ENCODE data around the gene TAC3.

Gene TAC3

DNA sequence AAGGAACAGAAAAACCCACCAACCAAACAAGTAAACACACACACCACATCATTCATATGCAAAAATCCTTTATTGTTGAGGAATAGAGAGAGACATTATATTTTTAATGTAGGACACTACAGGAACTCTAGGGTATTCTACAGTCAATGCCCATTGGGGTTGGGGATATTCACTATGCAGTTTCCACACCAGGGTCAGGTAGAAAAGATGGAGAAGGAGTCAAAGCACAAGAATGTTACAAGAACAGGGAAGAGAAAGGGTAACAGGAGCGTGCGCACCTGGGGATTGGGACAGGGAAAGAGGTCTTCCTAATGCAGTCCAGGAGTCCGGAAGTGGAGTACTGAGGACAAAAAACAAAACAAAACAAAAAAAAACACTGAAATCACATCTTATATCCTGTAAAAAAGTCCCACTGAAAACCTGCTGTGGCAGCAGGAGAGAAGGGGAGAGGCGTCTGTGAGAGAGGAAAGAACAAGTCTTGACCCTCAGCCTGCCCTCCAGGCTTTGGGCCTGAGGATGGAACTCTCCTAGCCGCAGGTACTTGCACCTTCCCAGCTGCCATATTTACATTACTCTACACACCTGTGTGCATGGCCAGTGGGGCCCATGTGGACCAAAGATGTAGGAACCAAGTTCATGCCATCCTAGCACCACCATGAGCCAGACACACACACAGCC is 6.2 kb downstream of the TAC3 start:
- no peak overlapping the region for H3K4me3 ChIP-seq (ENCODE audit: low read depth, low read length)
- TF ChIP-seq, protein P1, sequence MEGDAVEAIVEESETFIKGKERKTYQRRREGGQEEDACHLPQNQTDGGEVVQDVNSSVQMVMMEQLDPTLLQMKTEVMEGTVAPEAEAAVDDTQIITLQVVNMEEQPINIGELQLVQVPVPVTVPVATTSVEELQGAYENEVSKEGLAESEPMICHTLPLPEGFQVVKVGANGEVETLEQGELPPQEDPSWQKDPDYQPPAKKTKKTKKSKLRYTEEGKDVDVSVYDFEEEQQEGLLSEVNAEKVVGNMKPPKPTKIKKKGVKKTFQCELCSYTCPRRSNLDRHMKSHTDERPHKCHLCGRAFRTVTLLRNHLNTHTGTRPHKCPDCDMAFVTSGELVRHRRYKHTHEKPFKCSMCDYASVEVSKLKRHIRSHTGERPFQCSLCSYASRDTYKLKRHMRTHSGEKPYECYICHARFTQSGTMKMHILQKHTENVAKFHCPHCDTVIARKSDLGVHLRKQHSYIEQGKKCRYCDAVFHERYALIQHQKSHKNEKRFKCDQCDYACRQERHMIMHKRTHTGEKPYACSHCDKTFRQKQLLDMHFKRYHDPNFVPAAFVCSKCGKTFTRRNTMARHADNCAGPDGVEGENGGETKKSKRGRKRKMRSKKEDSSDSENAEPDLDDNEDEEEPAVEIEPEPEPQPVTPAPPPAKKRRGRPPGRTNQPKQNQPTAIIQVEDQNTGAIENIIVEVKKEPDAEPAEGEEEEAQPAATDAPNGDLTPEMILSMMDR (IDR thresholded peaks at IDR 0.05; ENCODE audit: borderline replicate concordance, insufficient read depth, low read depth, low read length), result no peak

DNA sequence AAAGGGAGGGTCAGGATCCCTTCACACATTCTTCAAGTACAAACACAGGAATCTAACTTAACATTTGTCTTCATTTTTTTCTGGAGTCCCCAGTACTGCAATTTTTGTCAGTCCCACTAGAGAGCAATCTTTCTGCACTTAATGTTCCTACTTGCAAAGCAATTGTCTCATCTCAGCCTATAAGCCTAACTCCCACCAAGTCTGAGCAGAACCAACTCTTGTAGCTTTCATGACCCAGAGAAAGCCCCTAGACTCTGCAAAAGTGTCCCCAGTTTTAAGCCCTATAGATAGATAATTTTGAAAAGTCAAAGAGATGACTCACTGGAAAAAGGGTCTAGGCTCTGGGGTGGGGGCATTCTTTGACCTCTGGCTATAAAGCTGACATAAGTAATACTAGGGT is 8.2 kb downstream of the TAC3 start:
- TF ChIP-seq, protein P1 (IDR thresholded peaks at IDR 0.05; ENCODE audit: borderline replicate concordance, insufficient read depth, low read depth, low read length), result peak; percentile 62; the same call in 1 of the 2 replicates
- no peak overlapping the region for H3K4me3 ChIP-seq (ENCODE audit: low read depth, low read length)

DNA sequence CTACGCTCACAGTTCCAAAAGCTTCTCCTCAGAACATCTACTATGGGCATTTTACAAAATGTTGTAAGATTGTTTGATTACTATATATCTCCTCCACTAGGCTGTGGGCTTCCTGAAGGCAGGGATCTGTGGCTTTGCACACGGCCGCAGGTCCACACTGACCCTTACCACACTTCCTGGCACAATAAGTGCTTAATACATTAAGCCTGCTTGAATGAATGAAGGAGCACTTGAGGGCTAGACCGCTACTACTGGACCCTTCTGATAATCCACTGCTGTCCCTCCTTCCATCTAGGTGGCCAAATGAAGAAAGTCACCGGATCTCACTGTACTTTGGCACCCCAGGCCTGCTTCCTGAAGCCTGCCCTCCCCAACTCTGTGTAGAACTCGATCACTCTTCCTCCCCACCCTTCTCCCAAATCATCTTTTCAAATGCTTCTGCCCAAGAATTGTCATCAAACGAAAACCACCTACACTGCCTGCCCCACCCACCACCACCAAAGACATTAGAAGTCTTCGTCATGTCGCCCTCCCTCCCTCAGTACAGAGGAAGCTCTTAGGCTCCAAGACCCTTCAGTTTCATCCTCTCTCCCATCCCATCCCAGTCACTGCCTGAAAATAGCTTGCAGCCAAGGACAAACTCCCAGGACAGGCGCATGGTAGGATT is 9.4 kb downstream of the TAC3 start:
- TF ChIP-seq, protein P1 (IDR thresholded peaks at IDR 0.05; ENCODE audit: borderline replicate concordance, insufficient read depth, low read depth, low read length), result no peak
- peak overlapping the region; percentile 50 for H3K4me3 ChIP-seq (ENCODE audit: low read depth, low read length)

DNA sequence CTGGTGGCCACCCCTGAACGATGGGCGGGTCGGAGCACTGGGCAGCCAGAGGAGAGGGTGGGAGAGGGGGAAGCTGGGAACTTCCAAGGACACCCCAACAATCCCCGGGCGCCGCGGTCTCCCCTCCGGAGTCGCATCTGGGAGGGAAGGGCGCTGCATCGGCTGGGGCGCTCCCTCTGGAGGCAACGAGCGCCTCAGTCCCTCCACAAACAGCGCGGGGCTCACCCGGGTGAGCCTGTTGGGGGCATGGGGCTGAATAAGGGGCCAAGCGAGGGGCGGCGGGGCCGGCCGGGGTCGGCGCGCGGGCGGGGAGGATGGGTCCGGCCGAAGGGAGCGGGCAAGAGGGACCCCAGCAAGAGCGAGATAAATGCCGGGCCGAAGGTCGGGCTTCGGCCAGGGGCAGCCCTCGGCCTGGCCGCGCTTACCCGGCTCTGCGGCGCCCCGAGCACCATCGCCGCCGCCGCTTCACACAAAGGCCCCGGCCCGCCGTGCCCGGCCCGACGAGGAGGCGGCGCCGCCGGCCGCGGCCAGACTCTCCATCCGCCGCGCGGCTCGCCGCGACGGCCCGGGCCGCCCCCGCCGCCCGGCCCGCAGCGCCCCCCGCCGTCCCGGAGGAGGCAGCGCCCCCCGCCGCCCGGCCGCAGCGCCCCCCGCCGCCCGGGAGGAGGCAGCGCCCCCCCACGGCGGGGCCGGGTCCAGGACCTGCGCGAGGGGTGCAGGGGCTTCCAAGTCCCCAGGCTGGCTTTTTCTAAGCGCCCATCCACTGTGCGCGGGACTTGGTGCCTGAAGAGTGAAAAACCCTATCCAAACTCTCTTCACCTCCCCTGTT is 10.1 kb downstream of the TAC3 start, which contains the start of gene ZBTB39:
Gene ZBTB39, minus strand, starts transcription at position 567 of the 829 bp plus-strand sequence. CDS start 1,629 bp downstream, outside the sequence.
- peak within 1 kb of the TSS; percentile 89 for H3K4me3 ChIP-seq (ENCODE audit: low read depth, low read length)
- TF ChIP-seq, protein P1 (IDR thresholded peaks at IDR 0.05; ENCODE audit: borderline replicate concordance, insufficient read depth, low read depth, low read length), result peak; percentile 71

DNA sequence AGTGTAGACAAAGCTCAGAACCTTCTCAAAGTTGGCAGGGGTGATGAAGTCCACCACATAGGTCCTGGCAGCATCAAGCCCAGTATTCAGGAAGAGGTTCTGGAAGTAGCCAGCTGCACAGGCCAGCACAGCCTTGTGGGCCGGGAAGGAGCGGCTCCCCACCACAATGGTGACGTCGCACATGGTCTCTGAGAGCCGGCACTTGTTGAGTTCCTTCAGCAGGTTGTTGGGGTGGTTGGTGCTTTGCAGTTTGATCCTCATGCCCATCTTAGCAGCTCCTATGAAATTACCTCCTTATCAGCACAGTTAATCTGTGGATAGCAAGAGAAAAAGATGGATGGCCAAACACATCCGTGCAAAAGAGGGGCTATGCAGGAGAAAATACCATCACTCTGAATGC is 11.7 kb downstream of the TAC3 start:
- no peak overlapping the region for H3K4me3 ChIP-seq (ENCODE audit: low read depth, low read length)
- TF ChIP-seq, protein P1 (IDR thresholded peaks at IDR 0.05; ENCODE audit: borderline replicate concordance, insufficient read depth, low read depth, low read length), result no peak

DNA sequence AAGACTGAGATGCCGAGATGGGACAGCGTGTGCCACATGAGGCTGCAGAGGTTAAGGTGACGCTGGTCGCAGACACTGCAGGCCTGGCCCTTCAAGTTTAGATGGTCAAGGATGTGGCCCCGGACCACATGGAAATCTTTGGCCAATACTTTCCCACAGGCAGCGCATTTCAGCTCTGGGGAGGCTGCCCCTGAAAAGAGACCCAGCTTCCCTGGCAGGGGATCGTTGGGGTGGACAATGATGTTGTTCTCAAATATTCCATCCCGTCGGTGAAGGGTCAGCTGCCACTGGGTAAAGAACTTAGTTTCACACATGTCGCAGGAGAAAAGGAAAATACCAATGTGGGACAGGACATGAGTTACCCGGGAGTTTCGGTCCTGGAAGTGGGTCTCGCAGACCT is 12.9 kb downstream of the TAC3 start:
- H3K4me3 ChIP-seq (ENCODE audit: low read depth, low read length), result no peak overlapping the region
- TF ChIP-seq, protein P1 (IDR thresholded peaks at IDR 0.05; ENCODE audit: borderline replicate concordance, insufficient read depth, low read depth, low read length), result no peak
